T-helper 2 cell treated with Interferon-gamma antibody and Interleukin-4, amounts not matched to agents 5 μg/mL and 100 μg/mL, for 36 hours (primary cell): ENCODE measurements around the gene MYO3B.

Experiments
- DNase-seq: peaks from one replicate; pipeline ENCODE4 v3.0.0; 2021; ENCODE audit warnings: low spot score
- H3K27ac Mint-ChIP-seq: one replicate; pipeline ENCODE4 v1.8.0; 2021; ENCODE audit warnings: mild to moderate bottlenecking, mixed read lengths
- H3K27me3 Mint-ChIP-seq: one replicate; pipeline ENCODE4 v1.8.0; 2021; ENCODE audit warnings: low read depth, mixed read lengths
- H3K36me3 Mint-ChIP-seq: one replicate; pipeline ENCODE4 v1.8.0; 2021; ENCODE audit warnings: low read depth, mixed read lengths
- H3K4me1 Mint-ChIP-seq: one replicate; pipeline ENCODE4 v1.8.0; 2021; ENCODE audit warnings: low read depth, mixed read lengths
- H3K4me3 Mint-ChIP-seq: one replicate; pipeline ENCODE4 v1.8.0; 2022; ENCODE audit warnings: mild to moderate bottlenecking, moderate library complexity, mixed read lengths
- H3K9me3 Mint-ChIP-seq: one replicate; pipeline ENCODE4 v1.8.0; 2021; ENCODE audit warnings: mixed read lengths

The MYO3B gene

GRCh38 chr2:170180031-170180566 is 2.2 kb downstream of the MYO3B start:
- no peak for DNase-seq
- no peak overlapping the region for H3K4me3 Mint-ChIP-seq
- no peaks in the 10 kb centered on the region for H3K9me3 Mint-ChIP-seq

GRCh38 chr2:170181602-170182001 is 3.7 kb downstream of the MYO3B start:
- Mint-ChIP-seq H3K4me3 (no peak overlapping the region), H3K27ac (no peak overlapping the region), H3K9me3 (peaks cover 9% of the 10 kb centered on the region), H3K27me3 (peaks cover 8% of the 10 kb centered on the region), H3K36me3 (no peaks in the 10 kb centered on the region), H3K4me1 (no peaks in the 10 kb centered on the region)
- no peak for DNase-seq

More at GRCh38 chr2:170180031-170180566, 2.2 kb downstream of the MYO3B start:
- Mint-ChIP-seq H3K27ac (no peak overlapping the region), H3K27me3 (peaks cover 5% of the 10 kb centered on the region), H3K36me3 (no peaks in the 10 kb centered on the region), H3K4me1 (no peaks in the 10 kb centered on the region)

GRCh38 chr2:170185319-170185718 is 7.4 kb downstream of the MYO3B start:
- Mint-ChIP-seq H3K9me3 (peaks cover 34% of the 10 kb centered on the region), H3K4me3 (no peak overlapping the region), H3K36me3 (no peaks in the 10 kb centered on the region), H3K27me3 (peaks cover 17% of the 10 kb centered on the region), H3K4me1 (no peaks in the 10 kb centered on the region), H3K27ac (no peak overlapping the region)
- no peak for DNase-seq

GRCh38 chr2:170189757-170190156 is 11.8 kb downstream of the MYO3B start:
- H3K36me3 Mint-ChIP-seq, result no peaks in the 10 kb centered on the region
- H3K4me1 Mint-ChIP-seq, result no peaks in the 10 kb centered on the region
- H3K4me3 Mint-ChIP-seq, result no peak overlapping the region
- H3K9me3 Mint-ChIP-seq, result peaks cover 34% of the 10 kb centered on the region
- H3K27ac Mint-ChIP-seq, result no peak overlapping the region
- DNase-seq, result no peak
- peaks cover 15% of the 10 kb centered on the region for H3K27me3 Mint-ChIP-seq

GRCh38 chr2:170190172-170190571 is 12.2 kb downstream of the MYO3B start:
- H3K27ac Mint-ChIP-seq, result no peak overlapping the region
- H3K36me3 Mint-ChIP-seq, result no peaks in the 10 kb centered on the region
- H3K4me3 Mint-ChIP-seq, result no peak overlapping the region
- no peaks in the 10 kb centered on the region for H3K4me1 Mint-ChIP-seq
- peaks cover 18% of the 10 kb centered on the region for H3K27me3 Mint-ChIP-seq
- no peak for DNase-seq
- H3K9me3 Mint-ChIP-seq, result peaks cover 34% of the 10 kb centered on the region

GRCh38 chr2:170191166-170191866 is 13.4 kb downstream of the MYO3B start:
- no peak for DNase-seq
- Mint-ChIP-seq H3K4me1 (no peaks in the 10 kb centered on the region), H3K36me3 (no peaks in the 10 kb centered on the region), H3K9me3 (peaks cover 25% of the 10 kb centered on the region), H3K27me3 (peaks cover 19% of the 10 kb centered on the region), H3K4me3 (no peak overlapping the region), H3K27ac (no peak overlapping the region)

- Mint-ChIP-seq H3K9me3 (no peaks in the 10 kb centered on the region), H3K4me3 (no peak overlapping the region), H3K27ac (no peak overlapping the region), H3K36me3 (no peaks in the 10 kb centered on the region), H3K27me3 (peaks cover 27% of the 10 kb centered on the region), H3K4me1 (no peaks in the 10 kb centered on the region)
- no peak for DNase-seq
Observed at GRCh38 chr2:170196963-170197362, 19.0 kb downstream of the MYO3B start.

- no peak overlapping the region for H3K27ac Mint-ChIP-seq
Observed at GRCh38 chr2:170201275-170201674, 23.3 kb downstream of the MYO3B start.

GRCh38 chr2:170201734-170202393 is 23.9 kb downstream of the MYO3B start:
- Mint-ChIP-seq H3K27ac (no peak overlapping the region), H3K4me1 (no peaks in the 10 kb centered on the region), H3K9me3 (no peaks in the 10 kb centered on the region), H3K4me3 (no peak overlapping the region), H3K36me3 (no peaks in the 10 kb centered on the region), H3K27me3 (peaks cover 35% of the 10 kb centered on the region)
- DNase-seq, result no peak

More at GRCh38 chr2:170201275-170201674, 23.3 kb downstream of the MYO3B start:
- H3K27me3 Mint-ChIP-seq, result peaks cover 32% of the 10 kb centered on the region
- no peak for DNase-seq
- H3K36me3 Mint-ChIP-seq, result no peaks in the 10 kb centered on the region
- no peaks in the 10 kb centered on the region for H3K4me1 Mint-ChIP-seq
- H3K4me3 Mint-ChIP-seq, result no peak overlapping the region
- H3K9me3 Mint-ChIP-seq, result no peaks in the 10 kb centered on the region

- Mint-ChIP-seq H3K27ac (no peak overlapping the region), H3K36me3 (no peaks in the 10 kb centered on the region), H3K27me3 (peaks cover 34% of the 10 kb centered on the region), H3K4me1 (no peaks in the 10 kb centered on the region), H3K4me3 (no peak overlapping the region), H3K9me3 (no peaks in the 10 kb centered on the region)
- DNase-seq, result no peak
Observed at GRCh38 chr2:170202437-170202836, 24.5 kb downstream of the MYO3B start.

- Mint-ChIP-seq H3K9me3 (no peaks in the 10 kb centered on the region), H3K4me1 (no peaks in the 10 kb centered on the region), H3K27ac (no peak overlapping the region), H3K27me3 (peaks cover 24% of the 10 kb centered on the region), H3K4me3 (no peak overlapping the region), H3K36me3 (no peaks in the 10 kb centered on the region)
- no peak for DNase-seq
Observed at GRCh38 chr2:170204298-170204951, 26.5 kb downstream of the MYO3B start.

- Mint-ChIP-seq H3K27me3 (peaks cover 21% of the 10 kb centered on the region), H3K4me1 (no peaks in the 10 kb centered on the region), H3K27ac (no peak overlapping the region), H3K36me3 (no peaks in the 10 kb centered on the region), H3K4me3 (no peak overlapping the region), H3K9me3 (peaks cover 6% of the 10 kb centered on the region)
- no peak for DNase-seq
Observed at GRCh38 chr2:170206246-170206645, 28.3 kb downstream of the MYO3B start.

- DNase-seq, result no peak
- no peak overlapping the region for H3K4me3 Mint-ChIP-seq
- H3K36me3 Mint-ChIP-seq, result no peaks in the 10 kb centered on the region
Observed at GRCh38 chr2:170206805-170207407, 29.0 kb downstream of the MYO3B start.

GRCh38 chr2:170207901-170208300 is 30.0 kb downstream of the MYO3B start:
- no peak for DNase-seq
- peaks cover 1% of the 10 kb centered on the region for H3K4me1 Mint-ChIP-seq
- no peak overlapping the region for H3K27ac Mint-ChIP-seq
- H3K27me3 Mint-ChIP-seq, result peaks cover 18% of the 10 kb centered on the region
- no peak overlapping the region for H3K4me3 Mint-ChIP-seq
- no peaks in the 10 kb centered on the region for H3K36me3 Mint-ChIP-seq
- H3K9me3 Mint-ChIP-seq, result peaks cover 6% of the 10 kb centered on the region

More at GRCh38 chr2:170206805-170207407, 29.0 kb downstream of the MYO3B start:
- peaks cover 17% of the 10 kb centered on the region for H3K27me3 Mint-ChIP-seq
- H3K27ac Mint-ChIP-seq, result no peak overlapping the region
- H3K9me3 Mint-ChIP-seq, result peaks cover 6% of the 10 kb centered on the region
- no peaks in the 10 kb centered on the region for H3K4me1 Mint-ChIP-seq
